ENCODE data around the gene HOXB5. TPM values are rescaled to one million over a fixed set of nuclear protein-coding genes. Genes with fewer than 3 reads are reported as not detected.

HOXB5 gene
- total RNA-seq, 1 experiment from 2014 or later = not detected

DNA sequence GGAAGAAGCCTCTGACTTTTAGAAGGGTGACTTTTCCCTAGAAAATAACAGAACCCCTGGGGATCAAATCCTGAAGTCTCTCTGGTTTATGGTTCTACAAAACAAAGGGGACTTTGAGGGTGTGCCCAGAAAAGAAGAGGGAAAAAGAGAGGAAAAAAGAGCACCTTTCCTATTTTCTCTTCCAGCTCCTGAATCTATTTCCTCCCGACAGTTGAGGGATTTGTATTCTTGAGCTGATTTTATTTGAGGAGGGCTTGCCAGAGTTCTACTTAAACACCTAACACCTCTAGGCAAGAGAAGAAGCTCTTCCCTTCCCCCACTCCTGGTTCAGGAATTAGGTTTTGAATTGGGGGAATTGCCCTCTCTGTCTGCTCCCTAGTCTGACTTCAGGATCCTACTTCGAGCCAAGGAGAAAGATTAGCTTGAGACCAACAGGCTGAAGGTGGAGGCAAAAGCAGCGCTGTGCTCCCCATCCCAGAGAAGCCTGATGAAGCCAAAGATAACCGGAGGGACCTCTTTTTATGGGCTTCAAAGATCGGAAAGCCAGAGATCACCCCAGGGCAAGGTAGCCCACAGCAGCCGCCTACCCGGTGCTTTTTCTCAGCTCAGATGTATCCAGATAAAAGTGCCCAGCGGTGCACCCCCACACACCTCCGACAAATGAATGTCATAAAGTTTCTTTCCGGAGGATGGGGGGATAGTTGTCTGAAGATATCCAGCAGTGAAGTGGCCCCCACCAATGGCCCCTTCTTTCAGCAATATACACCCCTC is 4.3 kb downstream of the HOXB5 start:
- no peak overlapping the region for H2AFZ ChIP-seq (ENCODE audit: low read length)
- no peak overlapping the region for H3K14ac ChIP-seq (ENCODE audit: insufficient read depth, low read length)
- no peak overlapping the region for H2AK5ac ChIP-seq (ENCODE audit: insufficient read length, low read length)
- no peak overlapping the region for H4K91ac ChIP-seq (ENCODE audit: insufficient read length, low read depth, low read length)
- no peak overlapping the region for H3K27ac ChIP-seq (ENCODE audit: insufficient read length, low read depth, low read length)
- no peaks in the 10 kb centered on the region for H3K79me2 ChIP-seq (ENCODE audit: insufficient read depth, low read length)
- H4K8ac ChIP-seq (replicated peaks; ENCODE audit: insufficient read length, low read depth, low read length) = no peak overlapping the region
- no peak overlapping the region for H3K9ac ChIP-seq (ENCODE audit: extremely low read depth, insufficient read length, low read length)
- Mint-ChIP-seq H3K36me3 (ENCODE audit: insufficient read depth in 1 of 3, low read depth in 3 of 3) (no peaks in the 10 kb centered on the region; a peak in 1 of 7 replicates), H3K27ac (no peak overlapping the region), H3K4me3 (no peak overlapping the region), H3K27me3 (ENCODE audit: low read depth) (peaks cover 100% of the 10 kb centered on the region), H3K9me3 (peaks cover 7 to 11% of the 10 kb centered on the region in 2 experiments; a peak in 3 of 5 replicates), H3K4me1 (peaks cover 13 to 30% of the 10 kb centered on the region in 2 experiments)
- no peak overlapping the region for H2BK20ac ChIP-seq (ENCODE audit: low read depth, low read length, poor library complexity, severe bottlenecking)
- TF ChIP-seq, protein P1, sequence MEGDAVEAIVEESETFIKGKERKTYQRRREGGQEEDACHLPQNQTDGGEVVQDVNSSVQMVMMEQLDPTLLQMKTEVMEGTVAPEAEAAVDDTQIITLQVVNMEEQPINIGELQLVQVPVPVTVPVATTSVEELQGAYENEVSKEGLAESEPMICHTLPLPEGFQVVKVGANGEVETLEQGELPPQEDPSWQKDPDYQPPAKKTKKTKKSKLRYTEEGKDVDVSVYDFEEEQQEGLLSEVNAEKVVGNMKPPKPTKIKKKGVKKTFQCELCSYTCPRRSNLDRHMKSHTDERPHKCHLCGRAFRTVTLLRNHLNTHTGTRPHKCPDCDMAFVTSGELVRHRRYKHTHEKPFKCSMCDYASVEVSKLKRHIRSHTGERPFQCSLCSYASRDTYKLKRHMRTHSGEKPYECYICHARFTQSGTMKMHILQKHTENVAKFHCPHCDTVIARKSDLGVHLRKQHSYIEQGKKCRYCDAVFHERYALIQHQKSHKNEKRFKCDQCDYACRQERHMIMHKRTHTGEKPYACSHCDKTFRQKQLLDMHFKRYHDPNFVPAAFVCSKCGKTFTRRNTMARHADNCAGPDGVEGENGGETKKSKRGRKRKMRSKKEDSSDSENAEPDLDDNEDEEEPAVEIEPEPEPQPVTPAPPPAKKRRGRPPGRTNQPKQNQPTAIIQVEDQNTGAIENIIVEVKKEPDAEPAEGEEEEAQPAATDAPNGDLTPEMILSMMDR (conservative IDR thresholded peaks at IDR 0.05) = no peak
- H3K56ac ChIP-seq (ENCODE audit: insufficient read length, low read depth, low read length) = no peak overlapping the region
- no peak overlapping the region for H2BK12ac ChIP-seq (ENCODE audit: insufficient read length, low read depth, low read length)
- no peaks in the 10 kb centered on the region for H3K4me1 ChIP-seq (ENCODE audit: insufficient read depth, low read length)
- DNase-seq = no peak
- H4K20me1 ChIP-seq (ENCODE audit: control insufficient read depth, insufficient read depth, insufficient read length) = no peaks in the 10 kb centered on the region
- H3K23me2 ChIP-seq (ENCODE audit: insufficient read length, low read depth, low read length, poor library complexity, severe bottlenecking) = peaks cover 3% of the 10 kb centered on the region
- H3T11ph ChIP-seq (ENCODE audit: low read length) = no peak overlapping the region
- H3K4ac ChIP-seq (ENCODE audit: low read depth, low read length) = no peak overlapping the region
- WGBS (ENCODE audit: extremely low coverage, insufficient read length, low lambda C conversion rate) = no CpG with 5 or more reads among the region's 10 CpGs
- H2BK5ac ChIP-seq (ENCODE audit: insufficient read length, low read length) = no peak overlapping the region
- H3K18ac ChIP-seq (ENCODE audit: insufficient read length, low read depth, low read length) = no peak overlapping the region
- no peak overlapping the region for H2BK15ac ChIP-seq (ENCODE audit: low read depth, low read length)
- no peak overlapping the region for H2BK120ac ChIP-seq (ENCODE audit: low read depth, low read length, poor library complexity, severe bottlenecking)
- H3K9me3 ChIP-seq (ENCODE audit: control insufficient read depth, low read depth, low read length) = no peaks in the 10 kb centered on the region
- no peak overlapping the region for H4K5ac ChIP-seq (ENCODE audit: insufficient read length, low read depth, low read length)
- H3K79me1 ChIP-seq (ENCODE audit: insufficient read depth, low read depth, low read length, poor library complexity, severe bottlenecking) = no peaks in the 10 kb centered on the region
- no peak overlapping the region for H3K23ac ChIP-seq (ENCODE audit: insufficient read length, low read depth, low read length)
- peaks cover 98% of the 10 kb centered on the region for H3K27me3 ChIP-seq (ENCODE audit: insufficient read depth, low read length)
- no peak overlapping the region for H3K4me2 ChIP-seq (ENCODE audit: insufficient read depth, insufficient read length, low read length)
